ENCODE results near the gene IFNAR2.

Gene IFNAR2

GRCh38 chr21:33230545-33231324 is 997 bp downstream of the IFNAR2 start:
- TF ChIP-seq, protein P1, sequence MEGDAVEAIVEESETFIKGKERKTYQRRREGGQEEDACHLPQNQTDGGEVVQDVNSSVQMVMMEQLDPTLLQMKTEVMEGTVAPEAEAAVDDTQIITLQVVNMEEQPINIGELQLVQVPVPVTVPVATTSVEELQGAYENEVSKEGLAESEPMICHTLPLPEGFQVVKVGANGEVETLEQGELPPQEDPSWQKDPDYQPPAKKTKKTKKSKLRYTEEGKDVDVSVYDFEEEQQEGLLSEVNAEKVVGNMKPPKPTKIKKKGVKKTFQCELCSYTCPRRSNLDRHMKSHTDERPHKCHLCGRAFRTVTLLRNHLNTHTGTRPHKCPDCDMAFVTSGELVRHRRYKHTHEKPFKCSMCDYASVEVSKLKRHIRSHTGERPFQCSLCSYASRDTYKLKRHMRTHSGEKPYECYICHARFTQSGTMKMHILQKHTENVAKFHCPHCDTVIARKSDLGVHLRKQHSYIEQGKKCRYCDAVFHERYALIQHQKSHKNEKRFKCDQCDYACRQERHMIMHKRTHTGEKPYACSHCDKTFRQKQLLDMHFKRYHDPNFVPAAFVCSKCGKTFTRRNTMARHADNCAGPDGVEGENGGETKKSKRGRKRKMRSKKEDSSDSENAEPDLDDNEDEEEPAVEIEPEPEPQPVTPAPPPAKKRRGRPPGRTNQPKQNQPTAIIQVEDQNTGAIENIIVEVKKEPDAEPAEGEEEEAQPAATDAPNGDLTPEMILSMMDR (conservative IDR thresholded peaks at IDR 0.05; ENCODE audit: low read length) = 0 out of 2 replicates have a peak, but pooled peaks have one; percentile 9
- peak; percentile 61 for DNase-seq (ENCODE audit: low read depth)
- H3K4me3 ChIP-seq (ENCODE audit: low read length) = peak overlapping the region; percentile 88

DNA sequence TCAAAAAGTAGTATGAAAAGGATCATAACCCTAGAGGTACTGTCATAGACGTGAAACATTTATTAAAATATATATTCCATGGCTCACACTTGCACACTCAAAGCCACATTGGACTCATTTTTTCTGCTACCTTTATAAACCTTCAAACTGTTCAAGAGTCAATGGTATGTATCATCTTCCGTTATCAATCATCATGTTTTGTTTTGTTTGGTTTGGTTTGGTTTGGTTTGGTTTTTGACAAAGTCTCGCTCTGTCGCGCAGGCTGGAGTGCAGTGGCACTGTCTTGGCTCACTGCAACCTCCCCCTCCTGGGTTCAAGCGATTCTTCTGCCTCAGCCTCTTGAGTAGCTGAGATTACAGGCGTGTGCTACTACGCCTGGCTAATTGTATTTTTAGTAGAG is 1.8 kb downstream of the IFNAR2 start:
- no peak overlapping the region for H3K4me3 ChIP-seq (ENCODE audit: low read length)
- TF ChIP-seq, protein P1 (conservative IDR thresholded peaks at IDR 0.05; ENCODE audit: low read length) = no peak
- no peak for DNase-seq (ENCODE audit: low read depth)

DNA sequence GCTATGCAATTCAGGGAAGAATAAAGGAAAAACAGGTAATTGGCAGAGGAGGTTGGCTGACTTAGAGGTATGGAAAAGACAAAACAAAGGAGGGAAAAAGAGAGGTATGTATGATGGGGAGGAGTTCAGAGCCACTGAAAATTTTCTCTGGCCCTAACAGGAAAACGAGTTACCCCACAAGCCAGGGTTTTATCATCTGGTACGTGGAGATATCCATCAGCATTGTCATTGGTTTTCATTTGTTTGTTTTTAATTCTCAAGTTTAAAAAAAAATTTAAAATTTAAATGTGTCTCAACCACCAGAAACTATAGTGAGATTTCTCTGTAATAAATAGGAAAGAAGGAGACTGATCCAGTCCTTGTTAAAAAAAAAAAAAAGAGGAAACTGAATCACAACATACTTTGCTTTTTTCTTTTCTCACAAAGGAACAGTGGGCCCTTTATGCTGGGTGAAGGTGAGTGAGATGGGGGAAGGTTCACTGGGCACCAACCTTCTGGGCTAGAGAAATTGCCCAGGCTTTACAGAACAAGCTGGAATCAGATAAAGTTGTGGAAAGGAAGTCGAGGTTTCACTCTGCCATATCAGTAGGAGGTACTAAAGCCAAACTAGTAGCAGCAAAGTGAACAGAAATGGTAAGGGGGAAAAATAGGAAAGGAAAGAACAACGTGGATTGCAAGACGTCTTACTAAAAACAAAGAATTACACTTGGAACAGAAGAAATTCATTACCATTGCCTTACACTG is 2.7 kb downstream of the IFNAR2 start:
- no peak overlapping the region for H3K4me3 ChIP-seq (ENCODE audit: low read length)
- DNase-seq (ENCODE audit: low read depth) = no peak
- TF ChIP-seq, protein P1 (conservative IDR thresholded peaks at IDR 0.05; ENCODE audit: low read length) = no peak

DNA sequence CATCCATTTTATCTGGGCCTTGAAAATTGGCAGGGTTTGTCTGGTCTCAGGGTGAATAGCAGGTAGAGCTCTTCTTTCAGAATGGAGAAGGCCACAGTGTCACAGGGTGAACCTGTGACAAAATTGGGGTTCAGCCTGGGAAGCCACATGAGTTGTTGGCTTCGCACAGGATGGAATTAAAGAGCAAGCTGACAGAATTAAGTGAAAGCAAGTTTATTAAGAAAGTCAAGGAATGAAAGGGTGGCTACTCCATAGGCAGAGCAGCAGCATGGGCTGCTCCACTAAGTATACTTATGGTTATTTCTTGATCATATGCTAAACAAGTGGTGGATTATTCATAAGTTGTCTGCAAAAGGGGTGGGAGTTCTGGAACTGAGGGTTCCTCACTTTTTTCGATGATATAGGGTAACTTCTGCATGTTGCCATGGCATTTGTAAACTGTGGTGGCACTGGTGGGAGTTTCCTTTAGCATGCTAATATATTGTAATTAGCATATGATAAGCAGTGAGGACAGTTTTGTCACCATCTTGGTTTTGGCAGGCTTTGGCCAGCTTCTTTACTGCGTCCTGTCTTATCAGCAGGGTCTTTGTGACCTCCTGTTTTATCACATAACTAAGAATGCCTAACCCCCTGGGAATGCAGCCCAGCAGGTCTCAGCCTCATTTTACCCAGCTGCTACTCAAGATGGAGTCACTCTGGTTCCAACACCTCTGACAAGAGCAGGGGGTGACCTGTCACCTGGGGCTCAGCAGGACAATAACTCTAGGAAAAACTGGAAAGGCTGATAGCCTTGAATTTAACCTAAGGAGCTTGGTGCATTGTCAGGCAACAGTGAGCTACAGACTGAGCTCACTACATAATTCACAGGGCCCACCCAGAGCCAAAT is 5.1 kb downstream of the IFNAR2 start:
- TF ChIP-seq, protein P1 (conservative IDR thresholded peaks at IDR 0.05; ENCODE audit: low read length) = no peak
- H3K4me3 ChIP-seq (ENCODE audit: low read length) = no peak overlapping the region
- DNase-seq (ENCODE audit: low read depth) = no peak

DNA sequence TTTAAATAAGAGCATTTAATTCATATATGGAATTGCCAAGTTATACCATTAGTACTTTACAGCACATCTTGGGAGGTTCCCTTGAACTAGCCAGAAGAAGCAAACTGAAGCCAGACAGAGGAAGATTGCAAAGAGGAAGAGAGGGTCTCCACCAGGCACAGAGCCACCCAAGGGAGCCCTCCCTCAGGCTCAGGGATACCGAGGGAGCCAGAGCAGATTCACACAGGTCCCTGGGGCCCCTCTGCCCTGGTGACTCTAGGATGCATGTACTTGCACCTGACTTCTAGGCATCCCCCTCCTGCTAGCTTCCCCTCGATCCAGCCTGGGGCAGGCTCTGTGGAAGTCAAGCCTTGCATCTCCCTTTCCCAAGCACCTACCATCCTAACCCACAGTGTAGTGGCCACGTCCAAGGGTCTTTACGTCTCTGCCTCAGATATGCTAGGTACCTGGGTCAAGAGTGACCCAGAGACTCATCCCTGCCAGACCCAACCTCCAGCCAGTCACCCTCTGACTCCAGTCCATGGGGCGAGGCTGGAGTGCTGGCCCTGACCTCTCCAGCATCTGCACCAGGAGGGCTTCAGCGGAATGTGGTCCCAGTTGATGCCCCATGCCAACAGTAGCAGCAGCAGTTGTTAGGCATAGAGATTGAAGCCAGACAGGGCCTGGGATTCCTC is 6.4 kb downstream of the IFNAR2 start:
- H3K4me3 ChIP-seq (ENCODE audit: low read length) = no peak overlapping the region
- no peak for DNase-seq (ENCODE audit: low read depth)
- TF ChIP-seq, protein P1 (conservative IDR thresholded peaks at IDR 0.05; ENCODE audit: low read length) = no peak

DNA sequence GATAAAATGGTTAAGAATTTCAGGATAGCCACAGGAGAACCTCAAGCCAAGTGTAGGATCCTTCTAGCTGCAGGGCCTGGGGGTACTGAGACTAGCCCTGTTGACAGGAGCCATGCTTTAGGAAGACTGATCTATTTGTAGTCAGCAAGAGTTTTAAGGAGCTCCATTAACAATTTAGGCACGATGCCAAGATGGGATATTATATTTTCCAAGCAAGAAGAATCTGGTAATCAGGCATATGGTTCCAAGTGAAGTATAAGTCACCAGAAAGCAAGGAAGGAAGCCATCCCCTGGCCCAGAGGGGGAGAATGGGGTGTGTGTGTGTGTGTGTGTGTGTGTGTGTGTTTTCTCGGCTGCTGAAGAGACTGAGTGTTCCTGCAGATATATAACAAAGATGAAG is 7.0 kb downstream of the IFNAR2 start:
- no peak for DNase-seq (ENCODE audit: low read depth)
- TF ChIP-seq, protein P1 (conservative IDR thresholded peaks at IDR 0.05; ENCODE audit: low read length) = no peak

More for the DNA sequence above, 7.0 kb downstream of the IFNAR2 start:
- no peak overlapping the region for H3K4me3 ChIP-seq (ENCODE audit: low read length)
